ENCODE results near the gene RPL35A. TPM values are rescaled to one million over a fixed set of nuclear protein-coding genes. Genes with fewer than 3 reads are reported as not detected.
"Not testable (repeated sequence)": the region's sequence is repeated elsewhere in the genome, so short reads cannot be mapped to it uniquely, and the experiment has no call there.

Gene RPL35A
- 1,000 to 10,000 TPM; 1,422 to 1,820 TPM for total RNA-seq

DNA sequence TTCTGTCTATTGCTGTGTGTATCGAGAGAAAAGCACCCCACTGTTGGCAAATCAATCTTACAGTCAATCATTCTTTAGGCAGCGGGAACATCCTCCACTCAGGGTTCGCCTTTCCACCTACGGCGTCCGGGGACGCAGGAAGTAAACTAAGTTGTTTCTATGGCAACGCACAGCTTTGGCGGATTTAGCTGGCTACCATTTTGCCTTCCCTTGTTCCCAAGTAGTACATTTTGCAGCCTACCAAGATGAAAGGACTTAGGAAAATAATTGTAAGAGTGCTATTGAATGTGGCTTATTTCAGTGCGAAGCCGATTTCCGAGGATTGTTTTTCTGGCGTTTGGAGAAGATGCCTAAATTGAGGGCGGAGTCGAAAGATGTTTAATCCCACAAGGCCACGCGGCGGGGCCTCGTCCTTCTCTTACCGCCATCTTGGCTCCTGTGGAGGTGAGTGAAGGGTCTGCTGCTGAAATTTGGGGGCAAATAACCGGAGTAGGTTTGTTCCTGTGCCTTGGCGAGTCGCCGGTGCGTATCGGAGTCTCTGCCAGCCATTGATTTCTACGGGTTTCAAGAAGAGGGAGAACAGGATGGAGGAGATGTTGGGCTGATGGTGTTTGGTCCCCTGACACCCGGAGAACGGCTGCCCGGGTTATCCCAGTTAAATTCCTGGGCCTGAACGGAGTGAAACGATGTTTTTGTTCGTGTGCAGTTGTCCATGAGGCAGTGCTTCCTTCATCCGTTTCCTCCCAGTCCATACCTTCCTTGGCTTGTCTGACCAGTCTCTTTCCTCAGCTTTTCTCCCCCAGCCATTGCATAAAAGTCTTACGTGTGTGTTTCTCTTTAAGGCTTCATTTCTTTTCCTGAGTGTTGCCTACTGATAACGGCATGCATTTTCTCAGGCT is at the start of gene RPL35A:
TSS of gene RPL35A (plus strand) at position 413 of the 899 bp plus-strand sequence. CDS start 778 bp downstream, outside the sequence.
- Mint-ChIP-seq H3K36me3 (ENCODE audit: low read depth) (peaks cover 54% of the 10 kb centered on the region), H3K9me3 (no peaks in the 10 kb centered on the region), H3K4me1 (peaks cover 19% of the 10 kb centered on the region), H3K27me3 (no peaks in the 10 kb centered on the region), H3K4me3 (peak within 1 kb of the TSS; percentile 89), H3K27ac (peak within 1 kb of the TSS; percentile 99)
- peak; percentile 89 for ATAC-seq (replicated peaks)

DNA sequence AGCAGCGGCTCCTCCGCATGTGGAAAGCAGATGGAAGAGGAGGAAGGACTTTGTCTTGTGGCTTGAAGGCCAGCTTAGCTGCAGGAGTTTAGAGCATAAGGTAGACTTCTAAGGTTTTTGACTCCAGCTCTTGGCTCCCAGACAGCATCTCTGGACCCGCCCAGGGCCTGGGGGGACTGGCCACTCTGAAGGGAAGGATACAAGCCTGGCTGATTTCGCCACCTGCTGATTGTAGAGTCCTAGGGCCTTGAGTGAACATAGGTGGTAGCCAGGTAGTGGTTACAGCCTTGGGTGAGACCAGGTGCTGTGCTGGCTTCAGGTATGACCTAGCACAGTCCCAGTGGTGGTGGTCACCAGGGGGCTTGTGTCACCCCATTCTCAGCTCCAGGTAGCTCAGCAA is 48.4 kb upstream of the RPL35A start:
- H3K27ac Mint-ChIP-seq: no peak overlapping the region
- no peaks in the 10 kb centered on the region for H3K27me3 Mint-ChIP-seq
- no peak overlapping the region for H3K4me3 Mint-ChIP-seq
- peaks cover 40% of the 10 kb centered on the region for H3K36me3 Mint-ChIP-seq (ENCODE audit: low read depth)
- no peaks in the 10 kb centered on the region for H3K4me1 Mint-ChIP-seq
- H3K9me3 Mint-ChIP-seq: no peaks in the 10 kb centered on the region
- no peak for ATAC-seq (replicated peaks)

DNA sequence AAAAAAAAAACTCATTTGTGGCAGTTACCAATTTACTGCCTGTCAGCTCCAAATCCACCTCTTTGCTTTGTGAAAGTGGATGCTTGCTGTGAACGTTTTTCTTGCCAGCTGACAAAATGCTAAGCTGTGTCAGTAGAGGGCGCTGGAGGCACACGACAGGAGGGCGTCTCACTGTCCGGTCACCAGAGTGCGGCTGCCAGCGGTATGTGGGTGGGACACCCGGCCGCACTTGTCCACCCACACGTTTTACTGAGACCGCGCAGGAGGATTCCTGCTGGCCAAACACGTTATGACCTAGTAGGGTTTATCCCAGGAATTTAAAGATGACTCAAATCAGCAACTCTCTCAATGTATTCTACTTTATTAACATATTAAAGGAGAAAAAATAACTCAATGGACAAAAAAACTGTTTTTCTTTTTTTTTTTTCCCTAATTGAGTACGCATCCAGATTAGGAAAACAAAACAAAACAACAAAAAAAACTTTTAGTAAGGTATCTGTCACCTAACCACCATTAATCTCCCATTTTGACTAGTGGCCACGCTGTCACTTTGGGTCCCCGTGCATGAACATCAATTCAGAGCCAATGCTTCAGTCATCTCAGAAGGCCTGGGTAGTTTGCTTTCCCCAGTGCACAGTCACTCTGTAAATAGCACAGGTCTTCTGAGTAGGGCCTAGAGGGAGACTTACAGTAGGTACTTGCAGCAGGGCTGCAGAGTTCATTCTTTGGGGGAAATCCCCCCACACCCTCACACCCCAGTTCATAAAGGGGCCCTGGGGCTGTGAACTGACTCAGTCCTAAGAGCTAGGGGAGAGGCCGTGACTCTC is 43.8 kb upstream of the RPL35A start:
- H3K4me3 Mint-ChIP-seq: peak overlapping the region; percentile 55
- no peaks in the 10 kb centered on the region for H3K27me3 Mint-ChIP-seq
- peaks cover 74% of the 10 kb centered on the region for H3K36me3 Mint-ChIP-seq (ENCODE audit: low read depth)
- peak; percentile 96 for ATAC-seq (replicated peaks)
- H3K4me1 Mint-ChIP-seq: peaks cover 10% of the 10 kb centered on the region
- H3K9me3 Mint-ChIP-seq: no peaks in the 10 kb centered on the region
- peak overlapping the region; percentile 81 for H3K27ac Mint-ChIP-seq

DNA sequence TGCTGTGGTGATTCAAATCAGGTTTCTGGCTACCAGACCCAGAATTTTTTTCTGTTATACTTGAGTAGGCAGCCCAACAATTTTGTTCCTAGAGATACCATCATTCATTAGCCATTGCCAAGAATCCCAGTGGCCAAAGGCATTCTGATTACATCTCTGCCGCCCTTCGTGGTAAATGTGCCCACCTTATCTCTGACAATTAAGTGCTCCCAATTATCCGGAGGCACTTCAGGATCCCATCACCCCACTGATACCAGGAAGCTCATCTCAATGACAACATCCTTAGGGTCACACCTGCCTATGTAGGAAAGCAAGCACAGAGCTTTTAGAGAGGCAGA is 43.2 kb upstream of the RPL35A start:
- peaks cover 69% of the 10 kb centered on the region for H3K36me3 Mint-ChIP-seq (ENCODE audit: low read depth)
- H3K9me3 Mint-ChIP-seq: no peaks in the 10 kb centered on the region
- peak overlapping the region; percentile 55 for H3K4me3 Mint-ChIP-seq
- ATAC-seq (replicated peaks): peak; percentile 1
- H3K27me3 Mint-ChIP-seq: no peaks in the 10 kb centered on the region
- H3K4me1 Mint-ChIP-seq: peaks cover 10% of the 10 kb centered on the region
- peak overlapping the region; percentile 81 for H3K27ac Mint-ChIP-seq

DNA sequence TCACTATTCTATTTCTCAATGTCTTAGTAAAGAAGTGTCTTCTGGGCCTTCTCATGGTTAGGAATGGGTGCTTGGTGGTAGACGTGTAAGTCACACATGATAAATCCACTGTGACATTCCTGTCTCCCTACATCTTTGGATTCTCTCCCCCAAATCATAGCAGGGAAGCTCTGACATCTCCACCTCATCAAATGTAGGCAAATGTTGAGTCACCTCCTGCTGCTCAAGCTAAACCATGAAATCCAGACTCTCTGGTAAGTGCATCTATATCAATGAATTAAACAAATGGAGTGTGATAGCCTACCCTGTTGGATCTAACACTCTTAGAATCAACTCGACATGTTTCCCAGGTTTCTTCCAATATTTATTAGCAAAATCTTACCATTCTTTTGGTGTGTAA is 42.8 kb upstream of the RPL35A start:
- no peaks in the 10 kb centered on the region for H3K9me3 Mint-ChIP-seq
- H3K36me3 Mint-ChIP-seq (ENCODE audit: low read depth): peaks cover 65% of the 10 kb centered on the region
- H3K4me3 Mint-ChIP-seq: peak overlapping the region; percentile 55
- no peak for ATAC-seq (replicated peaks)
- H3K27me3 Mint-ChIP-seq: no peaks in the 10 kb centered on the region
- H3K4me1 Mint-ChIP-seq: peaks cover 10% of the 10 kb centered on the region
- peak overlapping the region; percentile 81 for H3K27ac Mint-ChIP-seq

DNA sequence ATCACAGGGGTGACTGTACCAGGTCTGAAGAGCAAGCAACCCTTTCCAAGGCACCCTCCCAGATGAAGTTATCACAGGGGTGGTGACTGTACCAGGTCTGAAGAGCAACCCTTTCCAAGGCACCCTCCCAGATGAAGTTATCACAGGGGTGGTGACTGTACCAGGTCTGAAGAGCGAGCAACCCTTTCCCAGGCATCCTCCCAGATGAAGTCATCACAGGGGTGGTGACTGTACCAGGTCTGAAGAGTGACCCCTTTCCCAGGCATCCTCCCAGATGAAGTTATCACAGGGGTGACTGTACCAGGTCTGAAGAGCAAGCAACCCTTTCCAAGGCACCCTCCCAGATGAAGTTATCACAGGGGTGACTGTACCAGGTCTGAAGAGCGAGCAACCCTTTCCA is 41.4 kb upstream of the RPL35A start:
- Mint-ChIP-seq H3K4me3 (peak overlapping the region; percentile 55), H3K4me1 (peaks cover 14% of the 10 kb centered on the region), H3K36me3 (ENCODE audit: low read depth) (peaks cover 70% of the 10 kb centered on the region)
- ATAC-seq (replicated peaks); H3K27ac Mint-ChIP-seq; H3K9me3 Mint-ChIP-seq; H3K27me3 Mint-ChIP-seq: not testable (repeated sequence)

DNA sequence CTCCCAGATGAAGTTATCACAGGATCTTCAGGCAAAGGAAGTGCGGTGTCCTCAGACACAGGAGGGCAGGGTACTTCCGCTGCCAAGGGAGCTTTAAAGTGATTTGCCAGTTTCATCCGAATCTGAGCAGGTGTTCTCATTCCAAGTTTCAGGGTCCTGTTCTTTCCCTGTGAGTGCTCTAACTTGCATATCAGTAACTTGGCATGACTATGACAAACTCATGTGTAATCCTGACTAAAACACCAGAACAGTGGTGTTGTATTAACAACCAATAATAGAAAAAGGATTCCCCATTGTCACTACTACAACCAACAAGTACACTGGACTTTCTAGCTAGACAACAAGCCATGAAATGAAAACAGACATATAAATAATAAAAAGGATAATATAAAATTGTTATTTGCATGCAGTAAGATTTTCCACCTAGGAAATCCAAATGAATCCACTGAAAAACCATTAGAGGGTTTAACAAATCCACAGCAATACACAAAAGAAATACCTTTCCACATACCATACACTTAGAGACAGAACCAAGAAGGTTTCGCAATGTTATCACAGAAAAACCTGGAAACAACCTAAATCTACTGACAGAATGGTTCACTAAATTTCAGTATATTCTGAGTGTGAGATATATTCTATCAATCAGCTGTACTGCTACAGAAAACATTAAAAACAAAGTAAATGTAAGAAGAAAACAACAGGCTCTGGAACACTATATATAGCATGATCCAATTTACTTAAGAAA is 40.9 kb upstream of the RPL35A start:
- Mint-ChIP-seq H3K4me1 (peaks cover 19% of the 10 kb centered on the region), H3K4me3 (peak overlapping the region; percentile 55), H3K27ac (no peak overlapping the region), H3K9me3 (no peaks in the 10 kb centered on the region), H3K36me3 (ENCODE audit: low read depth) (peaks cover 68% of the 10 kb centered on the region), H3K27me3 (no peaks in the 10 kb centered on the region)
- ATAC-seq (replicated peaks): no peak

DNA sequence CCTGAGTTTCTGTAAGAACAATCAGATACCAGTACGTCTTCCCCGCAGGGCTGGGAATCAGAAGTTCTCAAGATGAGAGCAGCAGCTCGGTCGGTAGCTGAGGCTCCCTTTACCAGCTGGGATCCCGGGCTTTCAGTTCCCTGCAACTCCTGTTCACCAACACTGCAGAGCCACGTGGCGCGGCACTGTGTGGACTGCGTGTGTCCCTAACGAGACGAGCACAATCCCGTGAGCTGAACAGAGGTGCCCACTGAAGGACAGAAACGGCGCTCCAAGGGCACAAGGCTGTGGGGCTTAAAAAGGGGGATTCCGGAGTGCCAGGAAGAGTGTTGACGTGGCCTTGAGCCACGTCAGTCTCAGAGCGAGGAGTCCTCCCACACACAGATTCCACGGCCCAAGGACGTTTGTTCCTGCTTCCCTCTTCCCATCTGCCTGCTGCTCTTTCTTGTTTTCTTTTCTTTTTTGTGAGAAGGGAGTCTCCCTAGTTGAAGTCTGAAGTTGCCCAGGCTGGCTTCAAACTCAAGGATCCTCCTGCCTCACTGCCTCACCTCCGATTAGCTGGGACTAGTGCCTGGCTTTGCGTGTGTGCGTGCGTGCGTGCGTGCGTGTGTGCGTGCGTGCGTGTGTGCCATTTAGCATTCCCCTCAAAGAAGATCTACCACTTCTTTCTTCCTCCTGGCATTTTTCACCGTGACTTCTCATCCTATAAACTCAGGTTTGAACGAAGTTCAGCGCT is 37.1 kb upstream of the RPL35A start:
- H3K9me3 Mint-ChIP-seq: no peaks in the 10 kb centered on the region
- H3K27me3 Mint-ChIP-seq: no peaks in the 10 kb centered on the region
- peaks cover 39% of the 10 kb centered on the region for H3K36me3 Mint-ChIP-seq (ENCODE audit: low read depth)
- peak; percentile 73 for ATAC-seq (replicated peaks)
- H3K4me1 Mint-ChIP-seq: peaks cover 14% of the 10 kb centered on the region
- H3K4me3 Mint-ChIP-seq: peak overlapping the region; percentile 78
- peak overlapping the region; percentile 28 for H3K27ac Mint-ChIP-seq

DNA sequence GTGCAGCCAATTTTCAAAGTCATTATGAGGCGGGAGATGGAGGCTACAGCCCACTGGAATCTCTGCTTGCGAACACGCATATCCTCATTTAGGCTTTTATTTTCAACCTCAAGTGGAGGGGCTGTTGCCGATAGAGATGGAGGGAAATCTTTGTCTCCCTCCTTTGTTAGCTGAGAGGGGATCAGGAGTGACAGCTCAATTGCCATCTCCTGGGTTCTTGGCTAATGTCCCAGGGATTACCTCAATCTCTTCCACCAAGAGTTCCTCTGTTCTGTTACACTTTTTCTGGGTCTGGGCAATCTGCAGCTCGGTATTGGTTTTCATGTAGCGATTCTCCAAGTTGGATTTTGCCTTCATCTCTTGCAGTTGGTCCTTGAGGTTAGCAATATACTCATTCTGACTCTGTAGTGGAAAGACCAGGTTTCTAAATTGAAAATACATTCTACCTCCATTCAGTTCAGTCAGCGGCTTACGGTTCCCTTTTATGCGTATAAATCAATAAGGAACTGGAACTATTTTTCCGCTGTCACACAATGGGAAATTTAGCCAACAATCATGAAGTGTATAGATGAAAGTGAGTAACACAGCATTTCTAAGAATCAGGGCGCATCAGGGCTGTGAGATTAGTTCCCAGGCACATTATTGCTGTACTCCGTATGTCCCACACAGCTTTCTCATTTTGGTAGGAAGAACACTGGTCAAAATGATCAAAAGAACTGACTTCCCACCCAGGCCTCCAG is 36.2 kb upstream of the RPL35A start:
- Mint-ChIP-seq H3K27me3 (no peaks in the 10 kb centered on the region), H3K4me3 (peak overlapping the region; percentile 78), H3K9me3 (no peaks in the 10 kb centered on the region), H3K36me3 (ENCODE audit: low read depth) (peaks cover 33% of the 10 kb centered on the region), H3K27ac (peak overlapping the region; percentile 28), H3K4me1 (peaks cover 14% of the 10 kb centered on the region)
- ATAC-seq (replicated peaks): peak; percentile 74

DNA sequence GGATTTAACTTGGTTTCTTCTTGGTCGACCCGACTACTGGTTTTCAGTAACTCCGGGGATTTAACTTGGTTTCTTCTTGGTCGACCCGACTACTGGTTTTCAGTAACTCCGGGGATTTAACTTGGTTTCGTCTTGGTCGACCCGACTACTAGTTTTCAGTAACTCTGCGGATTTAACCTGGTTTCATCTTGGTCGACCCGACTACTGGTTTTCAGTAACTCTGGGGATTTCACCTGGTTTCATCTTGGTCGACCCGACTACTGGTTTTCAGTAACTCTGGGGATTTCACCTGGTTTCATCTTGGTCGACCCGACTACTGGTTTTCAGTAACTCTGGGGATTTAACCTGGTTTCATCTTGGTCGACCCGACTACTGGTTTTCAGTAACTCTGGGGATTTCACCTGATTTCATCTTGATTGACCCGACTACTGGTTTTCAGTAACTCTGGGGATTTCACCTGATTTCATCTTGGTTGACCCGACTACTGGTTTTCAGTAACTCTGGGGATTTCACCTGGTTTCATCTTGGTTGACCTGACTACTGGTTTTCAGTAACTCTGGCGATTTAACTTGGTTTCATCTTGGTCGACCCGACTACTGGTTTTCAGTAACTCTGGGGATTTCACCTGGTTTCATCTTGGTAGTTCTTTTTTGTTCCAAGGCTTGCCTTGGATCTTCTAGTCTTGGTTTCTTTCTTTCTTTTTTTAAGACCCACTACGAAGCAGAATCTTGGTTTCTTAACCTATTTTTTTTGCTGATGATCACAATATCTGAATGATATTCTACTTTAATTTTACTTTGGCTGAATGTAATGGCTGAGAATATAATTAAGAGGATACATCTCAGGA is 28.3 kb upstream of the RPL35A start:
- Mint-ChIP-seq H3K27ac (peak overlapping the region; percentile 52), H3K4me3 (peak overlapping the region; percentile 28), H3K36me3 (ENCODE audit: low read depth) (peaks cover 33% of the 10 kb centered on the region)
- peak; percentile 69 for ATAC-seq (replicated peaks)
- not testable (repeated sequence) for H3K4me1 Mint-ChIP-seq, H3K27me3 Mint-ChIP-seq, H3K9me3 Mint-ChIP-seq

DNA sequence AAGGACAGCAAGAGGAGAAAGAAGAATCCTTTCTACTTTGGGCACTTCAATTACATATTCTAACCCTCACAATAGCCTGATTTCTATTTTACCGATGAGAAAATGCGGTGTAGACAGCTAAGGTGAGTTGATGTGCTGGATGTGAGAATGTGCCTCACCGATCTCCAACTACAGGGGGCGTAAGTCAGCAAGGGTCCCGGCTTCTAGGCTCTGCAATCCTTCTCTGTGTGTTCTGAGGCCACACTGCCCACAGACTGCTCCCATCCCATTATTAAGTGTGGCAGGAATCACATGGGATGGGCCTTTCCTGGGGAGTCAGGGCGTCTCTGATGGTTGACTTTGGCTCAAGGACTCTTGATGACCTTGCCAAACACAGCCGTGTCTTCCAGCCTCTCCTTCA is 23.6 kb upstream of the RPL35A start:
- ATAC-seq (replicated peaks): peak; percentile 35
- H3K4me3 Mint-ChIP-seq: no peak overlapping the region
- H3K27me3 Mint-ChIP-seq: no peaks in the 10 kb centered on the region
- H3K27ac Mint-ChIP-seq: no peak overlapping the region
- H3K9me3 Mint-ChIP-seq: no peaks in the 10 kb centered on the region
- peaks cover 73% of the 10 kb centered on the region for H3K36me3 Mint-ChIP-seq (ENCODE audit: low read depth)
- peaks cover 5% of the 10 kb centered on the region for H3K4me1 Mint-ChIP-seq

DNA sequence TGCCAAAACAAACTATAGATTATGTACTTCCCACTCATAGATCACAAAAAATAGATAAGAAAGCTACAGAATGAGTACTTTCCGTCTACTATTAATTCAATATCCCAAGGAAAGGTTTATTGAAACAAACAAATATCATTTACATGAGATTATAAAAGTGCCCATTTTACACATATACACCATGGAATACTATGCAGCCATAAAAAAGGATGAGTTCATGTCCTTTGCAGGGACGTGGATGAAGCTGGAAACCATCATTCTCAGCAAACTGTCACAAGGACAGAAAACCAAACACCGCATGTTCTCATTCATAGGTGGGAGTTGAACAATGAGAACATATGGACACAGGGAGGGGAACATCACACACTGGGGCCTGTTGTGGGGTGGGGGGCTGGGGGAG is 22.4 kb upstream of the RPL35A start:
- peaks cover 67% of the 10 kb centered on the region for H3K36me3 Mint-ChIP-seq (ENCODE audit: low read depth)
- not testable (repeated sequence) for H3K4me1 Mint-ChIP-seq; H3K9me3 Mint-ChIP-seq; H3K4me3 Mint-ChIP-seq; H3K27me3 Mint-ChIP-seq; ATAC-seq (replicated peaks)
- peak overlapping the region; percentile 30 for H3K27ac Mint-ChIP-seq
